ENCODE measurements around the gene USP35.
"Not testable (repeated sequence)": the region's sequence is repeated elsewhere in the genome, so short reads cannot be mapped to it uniquely, and the experiment has no call there.

The USP35 gene

DNA sequence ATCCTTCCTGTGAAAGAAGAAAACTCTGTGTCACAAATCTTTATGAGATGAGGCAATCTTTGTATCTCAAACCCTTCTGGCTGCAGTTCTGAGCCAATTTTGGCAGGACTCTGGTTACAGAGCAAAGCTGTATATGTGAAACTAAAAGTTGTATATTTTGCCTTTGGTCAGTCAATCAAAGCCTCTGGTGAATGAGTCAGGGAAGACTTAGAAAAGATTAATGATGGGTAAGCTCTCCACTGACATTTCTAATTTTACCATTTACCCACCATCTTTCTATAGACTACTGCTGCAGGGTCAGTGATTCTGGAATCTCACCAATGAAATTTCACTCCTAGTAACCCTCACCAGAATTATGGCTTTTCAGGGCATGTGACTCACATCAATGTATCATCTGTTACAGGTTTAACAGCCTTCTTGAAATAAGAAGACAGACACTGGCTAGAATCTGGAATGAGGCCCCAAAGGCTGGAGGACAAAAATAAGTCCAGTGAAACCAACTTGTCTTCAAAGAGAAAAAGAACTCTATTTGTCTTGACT lies 43.3 kb downstream of the USP35 start:
- DNase-seq (ENCODE audit: low read depth in 1 of 2, low spot score in 1 of 2) = no peak

GRCh38 chr11:78233046-78233445 lies 44.3 kb downstream of the USP35 start:
- not testable (repeated sequence) for DNase-seq (ENCODE audit: low read depth in 1 of 2, low spot score in 1 of 2)

DNA sequence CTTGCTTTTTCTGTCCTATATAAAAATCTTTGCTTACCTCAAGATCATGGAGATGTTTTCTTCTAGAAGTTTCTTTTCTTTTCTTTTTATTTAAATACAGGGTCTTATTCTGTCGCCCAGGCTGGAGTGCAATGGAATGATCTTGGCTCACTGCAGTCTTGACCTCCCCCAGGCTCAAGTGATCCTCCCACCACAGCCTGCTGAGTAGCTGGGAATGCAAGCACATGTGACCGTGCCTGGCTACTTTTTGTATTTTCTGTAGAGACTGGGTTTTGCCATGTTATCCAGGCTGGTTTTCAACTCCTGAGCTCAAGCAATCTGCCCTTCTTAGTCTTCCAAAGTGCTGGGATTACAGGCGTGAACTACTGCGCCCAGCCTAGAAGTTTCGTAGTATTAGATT lies 45.3 kb downstream of the USP35 start:
- DNase-seq (ENCODE audit: low read depth in 1 of 2, low spot score in 1 of 2) = no peak

DNA sequence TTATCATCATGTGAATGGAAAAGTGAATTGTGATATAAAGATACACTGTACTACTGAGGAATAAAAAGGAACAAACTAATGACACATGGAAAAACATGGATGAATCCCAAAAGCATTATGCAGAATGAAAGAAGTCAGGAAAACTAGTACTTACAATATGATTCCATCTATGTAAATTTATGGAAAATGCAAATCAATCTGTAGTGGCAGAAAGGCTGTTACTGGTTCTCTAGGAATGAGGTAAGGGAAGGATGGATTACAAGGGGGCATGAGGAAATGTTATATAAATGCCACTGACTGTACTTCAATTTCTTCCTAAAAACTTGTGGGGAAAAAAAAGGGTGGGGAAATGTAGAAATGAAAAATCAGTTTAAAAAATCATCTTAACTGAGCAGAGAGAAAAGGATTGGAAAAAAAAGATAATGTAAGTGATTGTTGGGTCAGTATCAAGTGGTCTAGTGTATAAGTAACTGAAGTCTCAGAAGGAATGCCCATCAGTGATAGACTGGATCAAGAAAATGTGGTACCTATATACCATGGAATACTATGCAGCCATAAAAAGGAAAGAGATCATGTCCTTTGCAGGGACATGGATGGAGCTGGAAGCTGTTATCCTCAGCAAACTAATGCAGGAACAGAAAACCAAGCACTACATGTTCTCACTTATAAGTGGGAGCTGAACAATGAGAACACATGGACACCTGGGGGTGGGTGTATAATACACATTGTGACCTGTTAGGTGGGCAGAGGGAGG lies 48.8 kb downstream of the USP35 start:
- DNase-seq (ENCODE audit: low read depth in 1 of 2, low spot score in 1 of 2) = no peak

- DNase-seq (ENCODE audit: low read depth in 1 of 2, low spot score in 1 of 2) = no peak
These were observed 51.1 kb downstream of the USP35 start for GRCh38 chr11:78239781-78240180.

- DNase-seq (ENCODE audit: low read depth in 1 of 2, low spot score in 1 of 2) = no peak
These were observed 52.8 kb downstream of the USP35 start for GRCh38 chr11:78241475-78241874.

DNA sequence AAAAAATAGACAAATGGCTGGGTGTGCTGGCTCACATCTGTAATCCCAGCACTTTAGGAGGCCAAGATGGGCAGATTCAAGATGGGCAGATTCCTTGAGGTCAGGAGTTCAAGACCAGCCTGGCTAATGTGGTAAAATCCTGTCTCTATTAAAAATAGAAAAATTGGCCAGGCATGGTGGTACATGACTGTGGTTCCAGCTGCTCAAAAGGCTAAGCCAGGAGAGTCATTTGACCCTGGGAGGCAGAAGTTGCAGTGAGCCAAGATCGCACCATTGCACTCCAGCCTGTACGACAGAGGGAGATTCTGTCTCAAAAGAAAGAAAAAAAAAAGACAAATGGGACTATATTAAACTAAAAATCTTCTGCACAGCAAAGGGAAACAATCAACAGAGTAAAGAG lies 55.4 kb downstream of the USP35 start:
- DNase-seq (ENCODE audit: low read depth in 1 of 2, low spot score in 1 of 2) = no peak

- DNase-seq (ENCODE audit: low read depth in 1 of 2, low spot score in 1 of 2) = no peak
These were observed 56.0 kb downstream of the USP35 start for GRCh38 chr11:78244546-78245255.

DNA sequence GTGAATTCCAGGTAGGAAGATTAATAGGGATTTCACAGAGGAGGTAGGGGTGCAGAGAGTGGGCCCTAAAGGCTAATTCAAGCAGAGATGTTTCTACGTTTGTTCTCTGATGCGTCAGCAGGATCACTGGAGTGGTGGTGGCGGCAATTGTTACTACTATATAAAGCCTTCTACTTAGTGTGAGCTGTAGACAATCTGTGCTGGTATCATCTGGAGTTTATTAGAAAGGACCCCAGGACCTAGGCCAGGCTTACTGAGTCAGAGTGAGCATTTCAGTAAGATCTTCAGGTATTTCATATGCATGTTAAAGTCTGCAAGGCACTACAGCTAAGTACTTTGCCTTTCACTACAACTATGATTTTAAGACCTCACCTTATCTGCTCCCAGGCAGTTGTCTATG lies 59.5 kb downstream of the USP35 start:
- DNase-seq (ENCODE audit: low read depth in 1 of 2, low spot score in 1 of 2) = no peak

DNA sequence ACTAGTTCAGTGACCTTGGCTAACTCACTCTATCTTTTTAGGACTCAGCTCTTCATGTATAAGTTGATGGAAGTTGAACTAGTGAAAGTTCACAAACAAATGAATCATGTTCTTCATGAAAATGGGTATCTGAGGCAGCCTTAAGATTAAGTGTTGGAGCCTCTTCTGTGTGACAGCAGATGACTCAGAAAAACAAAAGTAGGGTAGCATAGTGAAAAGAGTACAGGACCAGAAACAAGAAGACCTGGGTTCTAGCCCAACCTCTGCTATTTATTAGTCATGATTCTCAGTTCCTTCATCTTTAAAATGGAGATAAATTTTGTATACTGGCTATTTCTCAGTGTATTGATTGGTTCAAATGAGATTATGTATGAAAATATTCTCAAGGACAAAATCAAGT lies 60.2 kb downstream of the USP35 start:
- no peak for DNase-seq (ENCODE audit: low read depth in 1 of 2, low spot score in 1 of 2)

DNA sequence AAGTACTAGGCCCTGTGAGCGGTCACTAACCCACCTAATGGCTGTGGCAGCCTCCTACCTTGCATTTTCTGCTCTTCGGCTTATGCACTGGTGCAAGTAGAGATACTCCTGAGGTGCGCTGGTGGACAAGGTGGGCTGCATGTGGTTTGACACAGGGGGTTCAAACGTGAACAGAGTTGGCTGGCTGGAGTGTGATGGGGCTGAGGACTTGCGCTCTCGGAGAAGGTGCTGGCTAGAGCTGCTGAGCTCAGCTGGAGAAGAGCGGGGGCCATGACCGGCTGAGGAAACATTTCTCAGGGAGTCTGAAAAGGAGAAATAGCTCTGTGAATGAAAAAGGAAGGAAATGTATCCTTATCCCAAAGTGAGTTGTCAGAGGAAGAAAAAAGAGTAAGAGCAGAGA lies 61.4 kb downstream of the USP35 start:
- DNase-seq (ENCODE audit: low read depth in 1 of 2, low spot score in 1 of 2) = no peak

GRCh38 chr11:78251083-78251775 lies 62.5 kb downstream of the USP35 start:
- no peak for DNase-seq (ENCODE audit: low read depth in 1 of 2, low spot score in 1 of 2)

GRCh38 chr11:78253797-78254196 lies 65.1 kb downstream of the USP35 start:
- DNase-seq (ENCODE audit: low read depth in 1 of 2, low spot score in 1 of 2) = no peak

- DNase-seq (ENCODE audit: low read depth in 1 of 2, low spot score in 1 of 2) = no peak
These were observed 65.5 kb downstream of the USP35 start for GRCh38 chr11:78254268-78254667.

- no peak for DNase-seq (ENCODE audit: low read depth in 1 of 2, low spot score in 1 of 2)
These were observed 67.2 kb downstream of the USP35 start for GRCh38 chr11:78255919-78256318.

DNA sequence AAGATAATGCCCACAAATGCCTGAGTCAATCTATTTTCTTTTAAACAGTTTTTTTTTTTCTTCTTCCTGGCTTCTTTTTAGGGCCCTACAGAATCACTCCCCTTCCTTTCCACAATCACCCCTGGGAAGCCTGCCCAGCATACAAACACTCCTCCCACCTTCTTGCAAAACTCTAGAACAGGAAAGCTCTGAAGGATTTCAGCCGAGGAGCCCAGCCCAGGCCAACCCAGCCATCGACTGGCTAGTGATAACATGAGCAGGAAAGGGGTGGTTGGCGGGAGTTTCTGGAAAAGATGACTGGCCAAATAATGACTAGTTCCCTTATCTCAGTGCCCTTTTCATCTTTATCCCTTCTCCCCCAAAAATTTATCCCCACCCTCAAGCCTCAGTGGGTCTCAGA lies 68.2 kb downstream of the USP35 start:
- DNase-seq (ENCODE audit: low read depth in 1 of 2, low spot score in 1 of 2) = no peak

GRCh38 chr11:78257654-78258053 lies 68.9 kb downstream of the USP35 start:
- DNase-seq (ENCODE audit: low read depth in 1 of 2, low spot score in 1 of 2) = no peak

DNA sequence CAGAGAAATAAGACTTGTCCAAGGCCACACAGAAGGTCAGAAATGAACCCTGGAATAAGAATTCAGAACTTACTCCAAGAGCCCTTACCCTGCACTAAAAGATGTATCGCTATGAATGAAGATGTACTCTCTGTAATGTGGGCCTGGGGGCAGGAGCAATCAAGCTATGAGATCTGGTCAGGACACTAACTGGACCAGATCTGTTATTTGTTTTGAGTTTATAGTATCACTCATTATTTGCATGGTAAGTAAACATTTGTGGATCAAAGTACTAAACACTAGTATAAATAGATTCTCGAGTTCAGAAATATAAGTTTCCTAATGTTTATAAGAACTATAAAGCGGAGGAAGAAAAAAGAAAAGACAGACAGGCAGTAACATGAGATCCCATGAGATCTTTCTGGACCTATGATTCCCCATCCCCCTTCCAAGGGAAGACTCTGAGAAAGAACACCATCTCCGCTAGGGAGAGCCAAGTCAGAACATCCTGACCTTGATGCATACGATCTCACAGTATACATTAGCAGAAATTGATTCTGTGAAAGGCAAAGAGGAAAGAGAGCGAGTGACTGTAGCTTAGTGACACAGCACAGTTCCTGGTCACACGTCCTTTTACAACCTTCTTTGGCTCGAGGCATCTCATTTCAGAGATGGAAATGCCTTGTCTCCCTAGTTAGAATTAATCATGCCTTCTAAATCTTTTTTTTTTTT lies 71.2 kb downstream of the USP35 start:
- no peak for DNase-seq (ENCODE audit: low read depth in 1 of 2, low spot score in 1 of 2)

GRCh38 chr11:78261367-78261766 lies 72.6 kb downstream of the USP35 start:
- no peak for DNase-seq (ENCODE audit: low read depth in 1 of 2, low spot score in 1 of 2)

GRCh38 chr11:78261828-78262227 lies 73.1 kb downstream of the USP35 start:
- DNase-seq (ENCODE audit: low read depth in 1 of 2, low spot score in 1 of 2) = no peak

DNA sequence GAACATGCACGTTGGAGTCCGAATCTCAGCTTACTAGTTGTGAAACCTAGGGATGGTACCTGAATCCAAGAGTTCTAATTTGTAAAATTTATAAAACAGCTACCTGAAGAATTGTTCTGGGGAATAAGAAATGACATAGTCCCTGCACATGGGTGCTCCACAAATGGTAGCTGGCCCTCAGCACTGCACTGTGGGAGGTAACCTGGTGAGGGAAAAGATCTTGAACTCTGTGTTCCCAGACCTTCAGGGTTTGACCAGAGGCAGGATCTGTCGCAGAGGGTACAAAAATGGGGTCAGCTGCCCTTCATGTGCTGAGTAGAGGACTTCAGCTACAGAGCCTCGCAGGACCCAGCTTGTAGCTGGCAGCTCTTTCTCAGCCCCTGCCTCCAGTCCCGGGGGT lies 73.5 kb downstream of the USP35 start:
- no peak for DNase-seq (ENCODE audit: low read depth in 1 of 2, low spot score in 1 of 2)

All from activated CD4-positive, alpha-beta T cell treated with anti-CD3 and anti-CD28 coated beads, Interleukin-2, amount 50 U/mL, for 24 hours (primary cell).